Immature natural killer cell (primary cell): ENCODE measurements around the gene ST3GAL2. TPM values are rescaled to one million over a fixed set of nuclear protein-coding genes. Genes with fewer than 3 reads are reported as not detected.
"Not testable (repeated sequence)": the region's sequence is repeated elsewhere in the genome, so short reads cannot be mapped to it uniquely, and the experiment has no call there.

Experiments
- DNase-seq, 3 donors: peaks; one replicate each; pipeline ENCODE4 v3.0.0; 2022; ENCODE audit warnings: mixed read lengths in 1 of 3
- H3K27ac Mint-ChIP-seq, 6 donors: one replicate each; pipeline ENCODE4 v1.8.0; 2020; ENCODE audit warnings: mixed read lengths in 6 of 6, mild to moderate bottlenecking in 5 of 6, inconsistent platforms in 4 of 6, moderate library complexity in 3 of 6
- H3K27me3 Mint-ChIP-seq, 3 donors: one replicate each; pipeline ENCODE4 v1.8.0; 2020 to 2021; ENCODE audit warnings: low read depth in 3 of 3, mild to moderate bottlenecking in 3 of 3, mixed read lengths in 3 of 3, moderate library complexity in 3 of 3, inconsistent platforms in 1 of 3
- H3K36me3 Mint-ChIP-seq, 3 donors: one replicate each; pipeline ENCODE4 v1.8.0; 2020; ENCODE audit warnings: mixed read lengths in 3 of 3, inconsistent platforms in 2 of 3, mild to moderate bottlenecking in 2 of 3
- H3K4me1 Mint-ChIP-seq, 2 donors: one replicate each; pipeline ENCODE4 v1.8.0; 2020; ENCODE audit warnings: inconsistent platforms in 2 of 2, mild to moderate bottlenecking in 2 of 2, mixed read lengths in 2 of 2, moderate library complexity in 1 of 2
- H3K4me3 Mint-ChIP-seq, 5 donors: one replicate each; pipeline ENCODE4 v1.8.0; 2020; ENCODE audit warnings: mild to moderate bottlenecking in 5 of 5, mixed read lengths in 5 of 5, inconsistent platforms in 3 of 5, moderate library complexity in 3 of 5
- H3K9me3 Mint-ChIP-seq, 6 donors: one replicate each; pipeline ENCODE4 v1.8.0; 2020; ENCODE audit warnings: mild to moderate bottlenecking in 6 of 6, mixed read lengths in 6 of 6, inconsistent platforms in 4 of 6, moderate library complexity in 3 of 6
- polyA plus RNA-seq, 3 donors: library from polyadenylated mRNA; unstranded; fragments of 300-500 nt; fragmentation: Illumina TruSeq; gene quantifications; one replicate each; pipeline ENCODE4 v1.2.3, GENCODE V29; 2021

ST3GAL2 gene
- polyA plus RNA-seq, 3 donors from 2014 or later = 11.1 to 20.7 (median 17.4) TPM

DNA sequence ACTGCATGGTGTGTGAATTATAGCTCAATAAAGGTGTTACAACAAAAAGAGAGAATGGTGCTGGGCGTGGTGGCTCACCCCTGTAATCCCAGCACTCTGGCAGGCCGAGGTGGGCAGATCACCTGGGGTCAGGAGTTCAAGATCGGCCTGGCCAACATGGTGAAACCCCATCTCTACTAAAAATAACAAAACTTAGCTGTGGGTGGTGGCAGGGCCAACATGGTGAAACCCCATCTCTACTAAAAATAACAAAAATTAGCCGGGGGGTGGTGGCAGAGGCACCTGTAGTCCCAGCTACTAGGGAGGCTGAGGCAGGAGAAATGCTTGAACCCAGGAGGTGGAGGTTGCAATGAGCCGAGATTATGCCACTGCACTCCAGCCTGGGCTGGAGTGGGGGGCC lies 32.8 kb downstream of the ST3GAL2 start:
- not testable (repeated sequence) for H3K36me3 Mint-ChIP-seq, H3K9me3 Mint-ChIP-seq, DNase-seq
- Mint-ChIP-seq H3K27ac (peak overlapping the region in 1 of 6 donors; percentile 22), H3K27me3 (peaks cover 5 to 10% (median 5%) of the 10 kb centered on the region in 3 donors), H3K4me3 (peak overlapping the region in 3 of 5 donors; percentile 8 to 59 (median 9)), H3K4me1 (peaks cover 46 to 52% of the 10 kb centered on the region in 2 donors)

DNA sequence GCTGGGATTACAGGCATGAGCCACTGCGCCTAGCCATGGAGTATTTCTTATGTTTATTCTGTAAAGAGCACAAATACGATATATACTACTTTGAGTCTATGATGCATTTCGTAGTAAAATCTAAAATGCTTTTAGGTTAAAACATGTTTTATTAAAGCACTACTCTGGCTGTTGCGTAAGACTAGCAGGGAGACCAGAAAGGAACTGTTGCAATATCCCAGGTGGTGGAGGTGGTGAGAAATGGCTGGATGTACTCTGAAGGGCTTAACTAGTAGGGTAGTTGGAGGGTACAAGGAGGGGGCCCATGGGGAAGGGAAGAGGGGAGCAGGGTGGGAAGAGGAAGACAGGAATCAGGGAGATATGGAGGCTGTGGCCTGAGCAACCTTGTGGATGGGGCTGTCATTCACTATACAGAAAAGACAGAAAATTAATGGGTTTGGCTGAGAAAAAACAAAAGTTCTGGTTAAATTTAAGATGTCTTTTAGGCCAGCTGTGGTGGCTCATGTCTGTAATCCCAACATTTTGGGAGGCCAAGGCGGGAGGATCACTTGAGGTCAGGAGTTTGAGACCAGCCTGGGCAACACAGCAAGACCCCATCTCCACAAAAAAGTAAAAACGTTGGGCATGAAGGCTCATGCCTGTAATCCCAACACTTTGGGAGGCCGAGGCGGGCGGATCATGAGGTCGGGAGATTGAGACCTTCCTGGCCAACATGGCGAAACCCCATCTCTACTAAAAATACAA lies 35.8 kb downstream of the ST3GAL2 start:
- Mint-ChIP-seq H3K4me3 (peak overlapping the region in 4 of 5 donors; percentile 39 to 88 (median 58)), H3K4me1 (peaks cover 42 to 46% of the 10 kb centered on the region in 2 donors), H3K9me3 (no peaks in the 10 kb centered on the region), H3K27me3 (peaks cover 2 to 7% (median 5%) of the 10 kb centered on the region in 3 donors), H3K36me3 (peaks cover 0 to 4% (median 0%) of the 10 kb centered on the region in 3 donors), H3K27ac (peak overlapping the region; percentile 5 to 73 (median 50))
- DNase-seq = no peak

DNA sequence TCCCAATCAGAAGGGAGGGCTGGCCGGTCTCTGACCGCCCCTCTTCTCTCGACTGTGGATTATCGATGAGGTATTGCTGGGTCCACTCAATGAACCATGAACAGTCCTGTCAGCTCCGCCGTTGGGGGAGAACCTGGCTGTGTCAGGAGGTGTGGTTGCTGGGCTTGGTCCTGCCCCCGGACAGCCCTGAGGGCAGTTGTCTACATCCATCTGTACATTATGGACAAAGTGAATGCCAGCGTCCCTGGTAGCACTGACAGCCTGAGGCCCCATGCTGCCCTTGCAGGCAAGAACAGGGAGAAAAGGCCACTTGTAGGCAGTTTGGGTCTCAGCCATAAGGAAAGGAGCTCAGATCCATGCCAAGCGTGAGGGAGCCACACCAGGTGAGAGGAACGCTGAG lies 38.9 kb downstream of the ST3GAL2 start:
- H3K4me1 Mint-ChIP-seq = peaks cover 27 to 30% of the 10 kb centered on the region in 2 donors
- no peaks in the 10 kb centered on the region for H3K9me3 Mint-ChIP-seq
- DNase-seq = no peak
- no peak overlapping the region for H3K4me3 Mint-ChIP-seq
- H3K27me3 Mint-ChIP-seq = peaks cover 4 to 5% (median 5%) of the 10 kb centered on the region in 3 donors
- H3K27ac Mint-ChIP-seq = peak overlapping the region in 1 of 6 donors; percentile 79
- no peaks in the 10 kb centered on the region for H3K36me3 Mint-ChIP-seq

DNA sequence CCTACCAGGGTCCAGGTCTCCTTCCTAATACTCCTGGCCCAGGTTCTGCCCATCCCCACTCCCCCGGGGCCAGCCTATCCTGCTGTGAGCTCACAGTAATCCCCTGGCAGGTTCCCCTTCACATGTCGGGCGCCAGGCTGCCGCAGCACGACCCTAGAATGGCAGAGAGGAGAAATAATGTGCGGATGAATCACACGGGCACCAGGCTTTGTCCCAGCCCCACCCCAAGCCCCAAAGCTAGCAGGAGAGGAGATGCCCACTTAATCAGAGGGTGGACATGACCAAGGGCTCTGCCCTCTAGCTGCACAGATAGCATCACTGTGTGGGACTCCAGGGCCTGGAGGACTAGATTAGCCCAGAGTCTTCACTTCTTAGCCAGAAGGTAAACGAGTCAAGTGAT lies 39.5 kb downstream of the ST3GAL2 start:
- Mint-ChIP-seq H3K4me3 (no peak overlapping the region), H3K4me1 (peaks cover 21 to 24% of the 10 kb centered on the region in 2 donors), H3K9me3 (no peaks in the 10 kb centered on the region), H3K36me3 (no peaks in the 10 kb centered on the region), H3K27me3 (peaks cover 4% of the 10 kb centered on the region in 3 donors), H3K27ac (no peak overlapping the region)
- DNase-seq = no peak

DNA sequence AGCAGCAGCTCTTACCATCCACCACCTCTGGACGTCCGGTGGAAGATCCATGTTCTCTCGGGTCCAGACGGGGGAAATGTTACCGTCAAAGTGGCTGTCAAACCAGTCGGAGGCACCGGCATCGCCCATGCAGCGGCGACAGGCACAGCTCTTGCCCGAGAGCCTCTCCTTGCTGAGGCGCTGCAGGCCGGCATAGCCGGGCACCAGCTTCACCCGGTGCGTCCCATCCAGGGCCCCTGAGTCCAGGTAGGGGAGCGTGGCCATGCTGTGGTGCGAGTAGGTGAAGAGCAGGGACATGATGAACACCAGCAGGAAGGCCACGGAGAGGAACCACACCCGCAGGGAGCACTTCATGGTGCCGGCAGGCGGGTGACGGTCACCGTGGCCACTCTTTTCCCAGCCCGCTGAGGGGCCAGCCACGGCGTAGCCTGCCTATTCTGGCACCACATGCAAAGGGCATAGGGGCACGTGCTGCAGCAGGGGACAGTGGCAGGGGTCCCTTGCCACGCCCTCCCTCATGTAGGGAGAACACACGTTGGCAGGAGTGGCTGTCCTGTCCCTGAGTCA lies 40.6 kb downstream of the ST3GAL2 start:
- H3K27me3 Mint-ChIP-seq = peaks cover 0 to 2% (median 0%) of the 10 kb centered on the region in 3 donors
- no peak overlapping the region for H3K27ac Mint-ChIP-seq
- no peak overlapping the region for H3K4me3 Mint-ChIP-seq
- H3K9me3 Mint-ChIP-seq = no peaks in the 10 kb centered on the region
- no peaks in the 10 kb centered on the region for H3K36me3 Mint-ChIP-seq
- peaks cover 13 to 15% of the 10 kb centered on the region in 2 donors for H3K4me1 Mint-ChIP-seq
- DNase-seq = no peak

DNA sequence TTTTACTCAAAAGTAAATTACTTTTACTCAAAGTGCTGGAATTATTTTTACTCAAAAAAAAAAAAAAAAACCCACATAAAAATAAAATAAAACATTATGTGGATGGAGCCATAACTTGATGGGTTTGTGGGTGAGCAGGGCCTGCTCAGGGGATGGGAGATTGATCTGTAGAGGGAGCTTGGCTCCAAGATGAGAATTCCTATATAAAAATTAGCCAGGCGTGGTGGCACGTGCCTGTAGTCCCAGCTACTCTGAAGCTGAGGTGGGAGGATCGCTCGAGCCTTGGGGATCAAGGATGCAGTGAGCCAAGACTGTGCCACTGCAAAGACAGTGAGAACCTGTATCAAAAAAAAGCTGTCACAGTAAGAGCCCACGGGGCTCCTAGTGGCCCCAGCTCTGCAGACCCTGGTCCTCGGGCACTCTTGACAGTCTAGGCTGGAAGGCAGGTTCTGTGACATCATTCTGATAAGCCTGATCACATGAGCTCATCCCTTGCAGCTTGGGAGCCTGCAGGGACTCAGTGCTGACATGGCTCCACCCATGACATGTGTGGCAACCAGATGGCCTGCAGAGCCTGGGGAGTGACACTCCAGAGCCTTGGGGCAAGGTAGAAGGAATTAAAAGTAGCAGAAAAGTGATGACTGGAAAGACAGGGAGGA lies 42.5 kb downstream of the ST3GAL2 start:
- DNase-seq = no peak
- H3K9me3 Mint-ChIP-seq = no peaks in the 10 kb centered on the region
- H3K27ac Mint-ChIP-seq = no peak overlapping the region
- H3K4me1 Mint-ChIP-seq = peaks cover 0 to 7% of the 10 kb centered on the region in 2 donors
- H3K4me3 Mint-ChIP-seq = no peak overlapping the region
- H3K27me3 Mint-ChIP-seq = peaks cover 2% of the 10 kb centered on the region in 3 donors
- no peaks in the 10 kb centered on the region for H3K36me3 Mint-ChIP-seq

DNA sequence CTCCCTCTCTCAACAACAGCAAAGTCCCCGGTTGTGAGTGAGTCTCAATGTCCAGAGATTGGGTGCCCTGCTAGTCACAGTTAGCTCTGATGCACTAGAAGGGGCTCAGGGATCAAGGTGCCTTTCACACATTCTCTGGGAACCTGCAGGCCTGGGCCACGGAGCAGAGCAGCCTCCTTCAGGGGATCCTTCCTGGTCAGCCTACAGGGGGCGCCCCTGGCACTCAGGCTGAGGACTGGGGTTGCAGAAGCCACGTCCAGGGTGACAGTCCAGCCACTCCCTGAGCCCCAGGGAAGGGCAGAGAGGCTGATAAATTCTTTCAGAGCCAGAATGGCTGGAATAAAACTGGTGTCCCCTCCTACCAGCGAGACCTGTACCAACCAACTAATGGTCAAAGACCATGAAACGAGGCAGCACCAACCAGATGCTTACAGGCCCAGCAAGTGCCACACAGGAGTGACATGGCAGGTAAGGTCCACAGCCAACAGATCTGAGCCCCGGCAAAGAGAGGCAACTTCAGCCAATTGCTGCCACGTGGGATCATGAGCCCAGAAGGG lies 43.5 kb downstream of the ST3GAL2 start:
- H3K4me3 Mint-ChIP-seq = no peak overlapping the region
- H3K36me3 Mint-ChIP-seq = no peaks in the 10 kb centered on the region
- H3K9me3 Mint-ChIP-seq = no peaks in the 10 kb centered on the region
- H3K4me1 Mint-ChIP-seq = peaks cover 0 to 6% of the 10 kb centered on the region in 2 donors
- peak; percentile 54 to 60 (median 58) for DNase-seq
- H3K27me3 Mint-ChIP-seq = peaks cover 2% of the 10 kb centered on the region in 3 donors
- H3K27ac Mint-ChIP-seq = peak overlapping the region in 1 of 6 donors; percentile 53

DNA sequence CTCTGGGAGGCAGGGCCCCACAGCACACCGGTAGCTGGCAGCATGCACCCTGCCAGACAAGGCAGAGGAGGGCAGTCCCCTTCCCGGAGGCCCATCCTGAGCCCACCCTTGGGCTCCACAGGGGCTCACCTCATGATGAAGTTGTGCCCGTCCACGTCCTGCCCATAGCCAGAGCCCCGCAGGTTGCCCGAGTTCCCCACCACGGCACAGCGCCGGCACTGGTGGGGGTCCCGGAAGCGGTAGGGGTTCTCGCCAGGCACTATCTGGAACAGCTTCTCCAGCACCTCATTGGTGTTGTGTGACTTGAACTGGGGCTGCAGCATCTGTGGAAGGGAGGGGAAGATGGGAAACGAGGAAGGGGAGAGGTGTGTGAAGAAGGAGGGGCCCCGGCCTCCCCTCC lies 44.0 kb downstream of the ST3GAL2 start:
- Mint-ChIP-seq H3K27ac (peak overlapping the region in 1 of 6 donors; percentile 39), H3K36me3 (no peaks in the 10 kb centered on the region), H3K27me3 (peaks cover 2% of the 10 kb centered on the region in 3 donors), H3K4me3 (no peak overlapping the region), H3K4me1 (peaks cover 0 to 4% of the 10 kb centered on the region in 2 donors), H3K9me3 (no peaks in the 10 kb centered on the region)
- DNase-seq = no peak

DNA sequence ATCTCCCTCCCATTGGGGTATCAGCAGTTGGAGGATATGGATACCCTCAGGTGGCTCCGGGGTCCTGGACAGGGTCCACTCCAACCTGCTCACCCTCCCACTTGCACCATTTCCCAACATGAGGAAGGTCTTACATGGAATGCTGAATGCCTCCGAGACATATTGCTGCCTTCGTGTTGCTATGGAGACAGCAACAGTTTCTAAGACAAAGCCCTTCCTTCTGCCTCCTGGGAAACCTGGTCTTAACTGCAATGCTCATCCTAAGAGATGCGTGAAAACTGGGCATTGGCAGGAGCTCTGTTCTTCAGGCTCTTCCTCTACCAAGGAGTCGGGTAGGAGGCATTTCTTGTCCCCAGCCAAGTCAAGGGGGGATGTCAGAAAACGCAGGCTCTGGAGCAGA lies 45.2 kb downstream of the ST3GAL2 start:
- no peak overlapping the region for H3K4me3 Mint-ChIP-seq
- H3K36me3 Mint-ChIP-seq = no peaks in the 10 kb centered on the region
- no peak for DNase-seq
- peaks cover 0 to 4% of the 10 kb centered on the region in 2 donors for H3K4me1 Mint-ChIP-seq
- H3K27me3 Mint-ChIP-seq = peaks cover 2% of the 10 kb centered on the region in 3 donors
- no peaks in the 10 kb centered on the region for H3K9me3 Mint-ChIP-seq
- H3K27ac Mint-ChIP-seq = no peak overlapping the region

DNA sequence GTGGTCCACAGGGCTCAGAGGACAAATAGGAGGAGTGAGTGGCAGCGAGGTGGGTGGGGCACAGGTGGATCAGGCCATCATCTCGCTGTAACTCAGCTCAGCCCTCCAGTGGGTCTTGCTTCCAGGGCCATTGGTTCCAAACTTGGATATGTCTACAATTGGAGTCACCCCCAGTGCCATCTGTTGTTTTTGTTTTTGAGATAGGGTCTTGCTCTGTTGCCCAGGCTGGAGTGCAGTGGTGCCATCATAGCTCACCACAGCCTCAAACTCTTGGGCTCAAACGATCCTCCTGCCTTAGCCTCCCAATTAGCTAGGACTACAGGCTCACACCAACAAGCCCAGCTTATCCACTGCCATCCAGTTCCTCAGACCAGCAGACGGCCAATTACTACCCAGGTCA lies 46.3 kb downstream of the ST3GAL2 start:
- Mint-ChIP-seq H3K4me1 (peaks cover 0 to 4% of the 10 kb centered on the region in 2 donors), H3K36me3 (peaks cover 4 to 7% (median 7%) of the 10 kb centered on the region in 3 donors), H3K27ac (peak overlapping the region in 1 of 6 donors; percentile 22), H3K9me3 (no peaks in the 10 kb centered on the region), H3K4me3 (no peak overlapping the region), H3K27me3 (peaks cover 2% of the 10 kb centered on the region in 3 donors)
- DNase-seq = no peak

DNA sequence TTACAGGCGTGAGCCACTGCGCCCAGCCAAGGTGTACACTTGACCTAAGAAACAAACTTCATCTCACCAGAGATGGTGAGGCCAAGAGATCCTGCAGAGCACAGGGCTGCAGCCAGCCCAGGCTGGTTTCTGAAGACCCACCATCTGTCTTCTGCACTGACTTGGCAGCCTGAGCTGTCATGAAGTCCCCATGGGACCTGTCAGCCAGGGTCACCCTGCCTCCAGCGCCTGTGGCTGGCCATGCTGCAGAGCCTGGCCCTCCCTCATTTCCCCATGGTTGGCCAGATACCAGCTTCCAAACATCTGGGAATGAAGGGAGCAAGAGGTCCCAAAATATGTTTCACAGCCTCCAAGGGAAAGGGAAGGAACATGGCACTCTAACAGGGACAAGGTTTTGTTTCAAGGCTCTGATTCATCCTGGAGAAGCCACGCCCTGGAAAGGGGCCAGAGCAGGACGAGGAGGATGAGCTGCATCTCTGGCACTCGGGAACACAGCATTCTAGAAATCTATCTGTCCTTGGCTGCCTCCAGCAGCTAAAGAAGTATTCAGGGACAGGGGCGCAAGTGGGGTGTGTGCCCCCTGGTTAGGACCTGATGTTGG lies 46.9 kb downstream of the ST3GAL2 start:
- Mint-ChIP-seq H3K9me3 (no peaks in the 10 kb centered on the region), H3K4me3 (no peak overlapping the region), H3K4me1 (peaks cover 0 to 4% of the 10 kb centered on the region in 2 donors), H3K36me3 (peaks cover 4 to 7% (median 7%) of the 10 kb centered on the region in 3 donors), H3K27ac (no peak overlapping the region), H3K27me3 (peaks cover 2% of the 10 kb centered on the region in 3 donors)
- DNase-seq = no peak

DNA sequence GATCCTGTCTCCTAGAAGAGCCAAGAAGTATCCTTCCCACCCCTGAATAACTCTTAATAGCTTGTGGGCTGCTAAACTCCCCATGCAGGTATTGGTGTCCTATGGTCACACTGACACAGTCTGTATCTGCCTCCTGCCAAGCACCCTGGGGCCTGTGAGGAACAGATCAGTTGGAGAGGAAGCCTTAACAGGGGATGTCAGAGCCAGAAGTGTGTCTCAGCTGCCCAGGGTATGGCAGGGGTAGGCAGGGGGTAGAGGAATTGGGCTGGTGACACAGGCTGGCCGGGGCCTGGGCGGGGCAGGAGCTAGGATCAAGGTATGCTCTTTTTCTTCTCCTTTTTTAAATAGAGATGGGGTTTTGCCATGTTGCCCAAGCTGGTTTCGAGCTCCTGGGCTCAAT lies 47.5 kb downstream of the ST3GAL2 start:
- no peaks in the 10 kb centered on the region for H3K9me3 Mint-ChIP-seq
- H3K27ac Mint-ChIP-seq = peak overlapping the region in 2 of 6 donors; percentile 0 to 55
- peaks cover 2% of the 10 kb centered on the region in 3 donors for H3K27me3 Mint-ChIP-seq
- no peak overlapping the region for H3K4me3 Mint-ChIP-seq
- peaks cover 4 to 7% (median 7%) of the 10 kb centered on the region in 3 donors for H3K36me3 Mint-ChIP-seq
- peaks cover 0 to 4% of the 10 kb centered on the region in 2 donors for H3K4me1 Mint-ChIP-seq
- DNase-seq = no peak

DNA sequence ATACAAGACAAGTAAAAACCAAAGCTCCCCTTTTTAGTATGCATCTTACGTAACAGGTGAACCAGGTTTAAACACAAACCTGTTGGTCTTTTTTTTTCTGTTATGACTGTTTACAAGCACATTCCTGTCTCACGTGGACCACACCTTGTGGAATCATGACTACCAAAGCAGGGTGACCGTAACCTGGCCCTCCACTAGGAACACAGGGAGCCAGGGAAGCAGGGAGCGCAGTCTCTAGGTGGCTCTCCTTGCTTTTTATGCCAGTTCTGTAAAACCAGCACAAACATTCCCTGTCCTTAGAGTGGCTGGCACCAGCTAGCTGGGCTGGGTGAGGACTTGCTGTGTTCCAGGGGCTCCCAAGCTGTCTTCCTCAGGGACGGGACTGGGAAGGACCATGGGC lies 48.1 kb downstream of the ST3GAL2 start:
- Mint-ChIP-seq H3K27me3 (peaks cover 2% of the 10 kb centered on the region in 3 donors), H3K4me3 (no peak overlapping the region), H3K9me3 (no peaks in the 10 kb centered on the region), H3K36me3 (peaks cover 4 to 7% (median 7%) of the 10 kb centered on the region in 3 donors), H3K4me1 (peaks cover 0 to 4% of the 10 kb centered on the region in 2 donors), H3K27ac (peak overlapping the region in 1 of 6 donors; percentile 26)
- no peak for DNase-seq
